Measurements from ENCODE around the gene SART3. TPM values are rescaled to one million over a fixed set of nuclear protein-coding genes. Genes with fewer than 3 reads are reported as not detected.
A peak's percentile ranks its signal among the peaks of the same experiment; 100 is the strongest.

Gene SART3
- total and polyA plus RNA-seq, 2 of the 13 experiments (the other 11 are each of a cell fraction or from before 2014, with no cell fraction given), result 16.1 to 69.9 TPM

GRCh38 chr12:108514973-108515814 is 45.8 kb downstream of the SART3 start, which contains the start of gene FICD (continued):
- TF ChIP-seq GTF3A (CRISPR knock-in tag; conservative IDR thresholded peaks at IDR 0.05) (no peak), MIXL1 (CRISPR knock-in tag; IDR thresholded peaks at IDR 0.05) (no peak), PRPF4 (IDR thresholded peaks at IDR 0.05; ENCODE audit: low read depth, low read length, poor library complexity, severe bottlenecking) (no peak), ZNF784 (CRISPR knock-in tag; IDR thresholded peaks at IDR 0.05; ENCODE audit: borderline replicate concordance) (peak; percentile 48; the same call in 1 of the 2 replicates), ZNF607 (CRISPR knock-in tag; IDR thresholded peaks at IDR 0.05; ENCODE audit: borderline replicate concordance) (peak; percentile 59; the same call in 1 of the 2 replicates), ZNF770 (CRISPR knock-in tag; IDR thresholded peaks at IDR 0.05) (no peak), BCLAF1 (IDR thresholded peaks at IDR 0.05) (no peak), TAF1 (CRISPR knock-in tag; IDR thresholded peaks at IDR 0.05) (peak; percentile 66; the same call in 1 of the 2 replicates), TBX2 (CRISPR knock-in tag; IDR thresholded peaks at IDR 0.05; ENCODE audit: borderline replicate concordance) (peak; percentile 51; the same call in 1 of the 2 replicates), ZFP91 (CRISPR knock-in tag; IDR thresholded peaks at IDR 0.05; ENCODE audit: borderline replicate concordance) (peak; percentile 42; the same call in 1 of the 2 replicates), AHR (CRISPR knock-in tag; IDR thresholded peaks at IDR 0.05) (no peak), CBFB (CRISPR knock-in tag; IDR thresholded peaks at IDR 0.05) (no peak), ZNF251 (CRISPR knock-in tag; IDR thresholded peaks at IDR 0.05) (no peak), HDAC2 (CRISPR knock-in tag; IDR thresholded peaks at IDR 0.05) (no peak), ARID3A (IDR thresholded peaks at IDR 0.05; ENCODE audit: low read depth, low read length) (no peak), ZNF576 (CRISPR knock-in tag; IDR thresholded peaks at IDR 0.05) (no peak), SMC3 (IDR thresholded peaks at IDR 0.05; ENCODE audit: low read length) (no peak), ZFAT (CRISPR knock-in tag; conservative IDR thresholded peaks at IDR 0.05) (no peak), SKI (IDR thresholded peaks at IDR 0.05; ENCODE audit: partially characterized antibody) (no peak), NR2F6 (IDR thresholded peaks at IDR 0.05) (no peak), NR2F6 (CRISPR knock-in tag; IDR thresholded peaks at IDR 0.05) (no peak)

Measured in HepG2 (cell line).